ENCODE data around the gene GLG1. TPM values are rescaled to one million over a fixed set of nuclear protein-coding genes. Genes with fewer than 3 reads are reported as not detected.

GLG1 gene
- total and polyA plus RNA-seq, 4 donors: 107 to 149 (median 121) TPM

DNA sequence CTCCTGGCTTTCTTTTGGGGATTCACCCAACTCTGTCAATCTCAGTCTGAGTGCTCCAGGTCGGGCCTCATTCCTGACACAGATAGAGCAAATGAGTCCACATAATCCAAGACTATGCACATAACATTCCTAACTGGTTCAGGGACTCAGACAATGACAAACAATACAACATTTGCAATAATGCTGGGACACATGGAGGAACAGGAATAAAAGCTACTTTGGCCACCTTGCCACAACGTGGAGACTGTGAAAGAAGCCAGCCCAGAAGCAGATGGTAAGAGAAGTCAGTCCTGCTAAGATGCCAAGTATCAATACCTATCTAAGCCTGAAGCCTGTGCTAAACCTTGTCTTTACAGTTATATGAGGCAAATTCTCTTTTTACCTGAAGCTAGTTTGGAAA, 39.0 kb downstream of the GLG1 start:
- H3K27ac ChIP-seq (ENCODE audit: low read depth, low read length): no peak overlapping the region
- no peak for DNase-seq (ENCODE audit: low read depth in 4 of 6, low spot score in 6 of 6)
- H3K4me1 ChIP-seq (ENCODE audit: control insufficient read depth, insufficient read depth, low read length): no peaks in the 10 kb centered on the region
- no peak overlapping the region for H3K4me3 ChIP-seq (ENCODE audit: low read depth, low read length)
- no peaks in the 10 kb centered on the region for H3K9me3 ChIP-seq (ENCODE audit: control insufficient read depth, insufficient read depth, low read length)
- H3K27me3 ChIP-seq (ENCODE audit: control insufficient read depth, insufficient read depth, low read length): no peaks in the 10 kb centered on the region
- no peaks in the 10 kb centered on the region for H3K36me3 ChIP-seq (ENCODE audit: control insufficient read depth, insufficient read depth, low read length)
- 77% methylated on average over 1 of the region's 2 CpGs for WGBS (ENCODE audit: insufficient coverage)

DNA sequence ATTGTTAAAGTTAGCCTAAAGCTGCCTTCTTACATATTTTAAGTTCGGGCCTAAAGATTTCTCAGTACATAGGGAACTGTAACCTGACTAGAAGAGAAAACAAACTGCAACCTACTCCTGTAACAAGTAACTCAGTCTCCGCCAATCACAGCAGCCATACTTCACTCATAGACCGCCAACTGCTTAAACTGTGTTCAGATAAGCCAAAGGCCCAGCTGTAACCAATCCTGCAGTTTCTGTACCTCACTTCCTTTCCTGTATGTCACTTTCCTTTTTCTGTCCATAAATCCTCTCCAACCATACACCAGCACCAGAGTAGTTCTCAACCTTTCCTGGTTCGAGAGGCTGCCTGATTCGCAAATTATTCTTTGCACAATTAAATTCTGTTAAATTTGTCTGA, 41.5 kb downstream of the GLG1 start:
- Histone ChIP-seq H3K36me3 (ENCODE audit: control insufficient read depth, insufficient read depth, low read length) (no peaks in the 10 kb centered on the region), H3K27ac (ENCODE audit: low read depth, low read length) (no peak overlapping the region), H3K9me3 (ENCODE audit: control insufficient read depth, insufficient read depth, low read length) (no peaks in the 10 kb centered on the region), H3K4me1 (ENCODE audit: control insufficient read depth, insufficient read depth, low read length) (peaks cover 4% of the 10 kb centered on the region), H3K27me3 (ENCODE audit: control insufficient read depth, insufficient read depth, low read length) (no peaks in the 10 kb centered on the region), H3K4me3 (ENCODE audit: low read depth, low read length) (no peak overlapping the region)
- no peak for DNase-seq (ENCODE audit: low read depth in 4 of 6, low spot score in 6 of 6)
- 89% methylated on average over 3 of the region's 5 CpGs for WGBS (ENCODE audit: insufficient coverage)

DNA sequence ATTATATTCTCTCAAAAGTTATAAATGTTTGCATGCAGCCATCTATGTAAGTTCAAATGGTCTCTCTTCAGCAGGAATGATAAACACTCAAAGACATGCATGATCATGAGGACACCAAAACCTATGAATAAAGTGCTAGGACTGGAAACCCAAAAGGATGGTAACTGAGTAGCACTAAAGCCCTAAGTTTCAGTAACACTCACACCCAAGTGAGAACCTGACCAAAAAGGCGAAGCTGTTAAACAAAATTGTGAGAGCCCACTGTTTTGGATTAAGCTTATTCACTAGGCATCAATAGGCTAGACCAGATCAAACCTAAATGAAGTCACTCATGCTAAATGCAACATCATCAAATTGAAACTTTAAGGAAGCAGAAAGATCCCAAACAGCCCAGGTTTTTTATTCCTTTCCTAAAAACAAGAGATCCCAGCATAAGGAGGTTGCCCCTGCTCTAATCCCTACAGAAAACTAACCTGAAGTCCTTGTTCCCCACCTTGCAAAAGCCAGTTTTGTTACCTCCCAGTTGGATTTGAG, 42.4 kb downstream of the GLG1 start:
- H3K9me3 ChIP-seq (ENCODE audit: control insufficient read depth, insufficient read depth, low read length): no peaks in the 10 kb centered on the region
- DNase-seq (ENCODE audit: low read depth in 4 of 6, low spot score in 6 of 6): no peak
- H3K4me1 ChIP-seq (ENCODE audit: control insufficient read depth, insufficient read depth, low read length): peaks cover 4% of the 10 kb centered on the region
- 100% methylated on average over 1 of the region's 1 CpG for WGBS (ENCODE audit: insufficient coverage)
- H3K36me3 ChIP-seq (ENCODE audit: control insufficient read depth, insufficient read depth, low read length): no peaks in the 10 kb centered on the region
- H3K27me3 ChIP-seq (ENCODE audit: control insufficient read depth, insufficient read depth, low read length): no peaks in the 10 kb centered on the region
- H3K27ac ChIP-seq (ENCODE audit: low read depth, low read length): no peak overlapping the region
- no peak overlapping the region for H3K4me3 ChIP-seq (ENCODE audit: low read depth, low read length)

DNA sequence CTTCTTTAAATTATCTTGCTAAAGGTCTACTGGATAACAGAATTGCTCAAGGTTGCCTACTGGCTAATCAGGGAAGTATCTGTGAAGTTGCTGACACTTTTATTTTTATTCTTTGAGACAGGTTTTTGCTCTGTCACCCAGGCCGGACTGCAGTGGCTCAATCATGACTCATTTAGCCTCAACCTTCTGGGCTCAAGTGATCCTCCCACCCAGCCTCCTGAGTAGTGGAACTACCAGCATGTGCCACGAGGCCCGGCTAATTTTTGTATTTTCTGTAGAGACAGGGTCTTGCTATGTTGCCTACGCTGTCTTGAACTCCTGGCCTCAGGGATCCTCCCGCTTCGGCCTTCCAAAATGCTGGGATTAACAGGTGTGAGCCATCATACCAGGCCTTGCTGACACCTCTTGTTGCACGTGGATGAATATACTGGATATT, 43.1 kb downstream of the GLG1 start:
- Histone ChIP-seq H3K36me3 (ENCODE audit: control insufficient read depth, insufficient read depth, low read length) (no peaks in the 10 kb centered on the region), H3K4me3 (ENCODE audit: low read depth, low read length) (no peak overlapping the region), H3K27ac (ENCODE audit: low read depth, low read length) (no peak overlapping the region), H3K27me3 (ENCODE audit: control insufficient read depth, insufficient read depth, low read length) (no peaks in the 10 kb centered on the region), H3K4me1 (ENCODE audit: control insufficient read depth, insufficient read depth, low read length) (peaks cover 4% of the 10 kb centered on the region), H3K9me3 (ENCODE audit: control insufficient read depth, insufficient read depth, low read length) (no peaks in the 10 kb centered on the region)
- WGBS (ENCODE audit: insufficient coverage): 97% methylated on average over 5 of the region's 7 CpGs
- DNase-seq (ENCODE audit: low read depth in 4 of 6, low spot score in 6 of 6): no peak

- DNase-seq (ENCODE audit: low read depth in 4 of 6, low spot score in 6 of 6): no peak
- Histone ChIP-seq H3K36me3 (ENCODE audit: control insufficient read depth, insufficient read depth, low read length) (no peaks in the 10 kb centered on the region), H3K27ac (ENCODE audit: low read depth, low read length) (no peak overlapping the region), H3K27me3 (ENCODE audit: control insufficient read depth, insufficient read depth, low read length) (no peaks in the 10 kb centered on the region), H3K9me3 (ENCODE audit: control insufficient read depth, insufficient read depth, low read length) (no peaks in the 10 kb centered on the region), H3K4me1 (ENCODE audit: control insufficient read depth, insufficient read depth, low read length) (peaks cover 4% of the 10 kb centered on the region), H3K4me3 (ENCODE audit: low read depth, low read length) (no peak overlapping the region)
- WGBS (ENCODE audit: insufficient coverage): no CpG with 5 or more reads among the region's 1 CpG
These were observed 44.8 kb downstream of the GLG1 start for GRCh38 chr16:74562117-74562516.

DNA sequence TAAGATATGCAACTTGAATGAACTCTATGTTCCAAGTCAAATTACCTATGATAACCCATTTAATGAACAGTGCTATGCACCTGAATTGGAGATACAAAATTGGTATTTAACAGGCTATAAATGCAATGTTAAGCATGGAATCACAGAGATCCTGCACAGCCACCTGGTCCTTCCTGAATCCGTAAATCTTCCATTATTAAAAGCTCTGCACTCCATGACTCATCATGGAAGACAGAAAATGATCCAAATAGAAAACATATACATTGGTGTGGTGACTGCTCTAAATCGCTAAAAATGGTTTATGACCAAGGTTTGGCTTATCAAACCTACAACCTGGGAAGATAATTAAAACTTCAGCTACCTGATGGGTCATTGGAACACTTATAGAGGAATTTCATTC, 45.3 kb downstream of the GLG1 start:
- Histone ChIP-seq H3K27me3 (ENCODE audit: control insufficient read depth, insufficient read depth, low read length) (no peaks in the 10 kb centered on the region), H3K4me3 (ENCODE audit: low read depth, low read length) (no peak overlapping the region), H3K36me3 (ENCODE audit: control insufficient read depth, insufficient read depth, low read length) (no peaks in the 10 kb centered on the region), H3K4me1 (ENCODE audit: control insufficient read depth, insufficient read depth, low read length) (peaks cover 4% of the 10 kb centered on the region), H3K9me3 (ENCODE audit: control insufficient read depth, insufficient read depth, low read length) (no peaks in the 10 kb centered on the region), H3K27ac (ENCODE audit: low read depth, low read length) (no peak overlapping the region)
- no peak for DNase-seq (ENCODE audit: low read depth in 4 of 6, low spot score in 6 of 6)
- no CpG with 5 or more reads among the region's 2 CpGs for WGBS (ENCODE audit: insufficient coverage)

GRCh38 chr16:74560912-74561311, 46.0 kb downstream of the GLG1 start:
- peaks cover 4% of the 10 kb centered on the region for H3K4me1 ChIP-seq (ENCODE audit: control insufficient read depth, insufficient read depth, low read length)
- no peaks in the 10 kb centered on the region for H3K9me3 ChIP-seq (ENCODE audit: control insufficient read depth, insufficient read depth, low read length)
- DNase-seq (ENCODE audit: low read depth in 4 of 6, low spot score in 6 of 6): peak in 1 of 6 donors; percentile 28
- H3K36me3 ChIP-seq (ENCODE audit: control insufficient read depth, insufficient read depth, low read length): no peaks in the 10 kb centered on the region
- no peak overlapping the region for H3K27ac ChIP-seq (ENCODE audit: low read depth, low read length)
- 38% methylated on average over 3 of the region's 3 CpGs for WGBS (ENCODE audit: insufficient coverage)
- no peaks in the 10 kb centered on the region for H3K27me3 ChIP-seq (ENCODE audit: control insufficient read depth, insufficient read depth, low read length)
- no peak overlapping the region for H3K4me3 ChIP-seq (ENCODE audit: low read depth, low read length)

- H3K4me3 ChIP-seq (ENCODE audit: low read depth, low read length): no peak overlapping the region
- WGBS (ENCODE audit: insufficient coverage): 86% methylated on average over 1 of the region's 4 CpGs
- no peaks in the 10 kb centered on the region for H3K27me3 ChIP-seq (ENCODE audit: control insufficient read depth, insufficient read depth, low read length)
- H3K4me1 ChIP-seq (ENCODE audit: control insufficient read depth, insufficient read depth, low read length): peaks cover 4% of the 10 kb centered on the region
- H3K27ac ChIP-seq (ENCODE audit: low read depth, low read length): no peak overlapping the region
- no peak for DNase-seq (ENCODE audit: low read depth in 4 of 6, low spot score in 6 of 6)
- H3K36me3 ChIP-seq (ENCODE audit: control insufficient read depth, insufficient read depth, low read length): no peaks in the 10 kb centered on the region
- no peaks in the 10 kb centered on the region for H3K9me3 ChIP-seq (ENCODE audit: control insufficient read depth, insufficient read depth, low read length)
These were observed 48.0 kb downstream of the GLG1 start for GRCh38 chr16:74558873-74559272.

DNA sequence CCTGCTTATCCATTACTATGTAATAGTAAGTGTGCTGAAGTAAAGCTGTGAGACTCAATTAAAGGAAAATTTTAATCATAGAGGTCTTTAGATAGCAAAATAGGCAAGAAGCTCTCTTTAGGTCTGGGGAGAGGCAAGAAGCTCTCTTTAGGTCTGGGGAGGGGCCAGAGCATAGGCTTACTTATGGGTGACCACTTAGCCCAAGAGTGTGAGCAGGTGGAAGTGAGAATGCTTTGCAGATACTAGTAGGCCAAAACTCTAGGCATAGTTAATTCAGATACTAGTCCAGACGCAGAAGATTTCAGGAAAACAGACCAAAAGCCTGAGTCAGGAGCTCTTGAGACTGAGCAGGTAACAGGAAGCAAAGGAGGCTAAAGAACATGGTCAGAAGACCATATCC, 49.6 kb downstream of the GLG1 start:
- H3K36me3 ChIP-seq (ENCODE audit: control insufficient read depth, insufficient read depth, low read length): no peaks in the 10 kb centered on the region
- H3K27me3 ChIP-seq (ENCODE audit: control insufficient read depth, insufficient read depth, low read length): no peaks in the 10 kb centered on the region
- H3K27ac ChIP-seq (ENCODE audit: low read depth, low read length): no peak overlapping the region
- DNase-seq (ENCODE audit: low read depth in 4 of 6, low spot score in 6 of 6): no peak
- peaks cover 4% of the 10 kb centered on the region for H3K4me1 ChIP-seq (ENCODE audit: control insufficient read depth, insufficient read depth, low read length)
- 100% methylated on average over 1 of the region's 1 CpG for WGBS (ENCODE audit: insufficient coverage)
- no peak overlapping the region for H3K4me3 ChIP-seq (ENCODE audit: low read depth, low read length)
- no peaks in the 10 kb centered on the region for H3K9me3 ChIP-seq (ENCODE audit: control insufficient read depth, insufficient read depth, low read length)

GRCh38 chr16:74556375-74556922, 50.5 kb downstream of the GLG1 start:
- WGBS (ENCODE audit: insufficient coverage): no CpG with 5 or more reads among the region's 1 CpG
- no peaks in the 10 kb centered on the region for H3K36me3 ChIP-seq (ENCODE audit: control insufficient read depth, insufficient read depth, low read length)
- no peaks in the 10 kb centered on the region for H3K9me3 ChIP-seq (ENCODE audit: control insufficient read depth, insufficient read depth, low read length)
- no peak for DNase-seq (ENCODE audit: low read depth in 4 of 6, low spot score in 6 of 6)
- H3K27ac ChIP-seq (ENCODE audit: low read depth, low read length): no peak overlapping the region
- peaks cover 4% of the 10 kb centered on the region for H3K4me1 ChIP-seq (ENCODE audit: control insufficient read depth, insufficient read depth, low read length)
- no peak overlapping the region for H3K4me3 ChIP-seq (ENCODE audit: low read depth, low read length)
- no peaks in the 10 kb centered on the region for H3K27me3 ChIP-seq (ENCODE audit: control insufficient read depth, insufficient read depth, low read length)

Data from spinal cord (tissue), 10 donors.